NCI-H1092 treated with DMSO at 0.1 percent for 48 hours (cell line): ENCODE measurements around the gene NAT8L.
A peak's percentile ranks its signal among the peaks of the same experiment; 100 is the strongest.

Source experiments
- DNase-seq: peaks from one replicate; lab custom pipeline; 2025; lab: John Stamatoyannopoulos, UW

NAT8L gene

DNA sequence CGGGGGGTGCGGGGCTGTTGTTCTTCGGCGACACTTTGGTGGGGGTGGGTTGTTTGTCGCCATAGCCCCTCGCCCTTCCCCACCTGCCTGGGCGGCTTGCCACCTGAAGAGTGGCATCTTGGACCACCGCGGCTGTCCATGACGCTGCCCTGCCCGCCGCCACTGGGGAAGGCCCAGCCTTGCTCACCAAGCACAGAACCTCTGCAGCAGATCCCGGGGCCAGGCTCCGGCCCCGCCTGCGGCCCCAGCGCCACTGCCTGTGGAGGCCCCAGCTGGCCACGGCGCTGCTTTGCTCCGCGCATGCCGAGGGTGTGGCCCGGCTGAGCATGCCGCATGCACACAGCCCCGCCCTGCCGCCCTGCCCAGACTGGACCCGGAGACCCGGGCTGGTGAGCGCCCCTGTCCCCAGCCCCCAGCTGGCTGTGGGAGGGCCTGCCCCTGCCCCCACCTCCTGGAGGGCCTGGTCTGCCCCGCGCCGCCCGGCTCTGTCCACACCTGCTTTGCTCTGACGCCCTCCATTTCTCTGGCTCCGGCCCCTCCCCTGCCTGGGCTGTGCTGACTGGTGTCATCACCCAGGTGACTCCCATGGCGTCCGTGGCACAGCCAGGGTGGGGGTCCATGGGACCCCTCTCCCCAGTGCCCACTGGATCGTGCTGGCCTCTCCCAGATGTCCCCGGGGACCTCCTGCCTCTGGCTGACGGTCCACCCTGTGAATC lies 5.3 kb downstream of the NAT8L start:
- DNase-seq = no peak

DNA sequence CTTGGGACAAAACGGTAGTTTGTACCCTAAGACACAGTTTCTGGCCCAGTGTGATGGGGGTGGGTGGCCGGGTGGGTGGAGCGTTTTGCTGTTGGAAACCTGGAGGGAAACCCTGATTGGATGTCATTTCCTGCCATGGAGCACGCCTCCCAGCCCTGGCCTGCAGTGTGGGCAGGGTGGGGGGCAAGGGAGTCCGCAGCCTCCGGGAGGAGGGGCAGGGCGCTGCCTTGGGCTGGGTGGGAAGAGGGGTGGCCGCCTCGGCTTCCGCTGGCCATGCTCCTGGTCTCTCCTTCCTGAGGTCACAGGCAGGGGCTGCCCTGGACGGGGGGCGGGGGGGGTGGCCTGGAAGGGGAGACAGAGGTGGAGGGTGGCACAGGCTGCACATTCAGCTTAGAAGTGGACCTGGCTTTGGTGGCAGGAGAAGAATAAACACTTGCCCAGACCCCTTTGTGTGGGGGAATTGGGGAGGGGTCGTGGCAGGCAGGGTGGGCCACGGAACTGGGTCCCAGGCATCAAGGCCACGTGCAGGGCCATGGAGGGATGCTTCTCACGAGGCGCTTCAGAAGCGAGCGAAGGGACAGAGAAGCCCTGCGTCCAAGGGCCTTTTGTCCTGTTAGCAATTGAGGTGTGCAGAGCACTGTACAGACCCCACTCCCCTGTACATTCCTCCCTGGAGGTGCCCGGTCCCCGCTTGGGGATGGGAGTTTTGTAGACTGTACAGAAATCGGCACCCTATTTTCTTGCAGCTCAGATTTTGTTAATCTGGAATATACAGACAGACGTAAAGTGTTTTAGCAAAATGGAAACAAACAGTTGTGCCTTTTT lies 6.2 kb downstream of the NAT8L start:
- DNase-seq = no peak

DNA sequence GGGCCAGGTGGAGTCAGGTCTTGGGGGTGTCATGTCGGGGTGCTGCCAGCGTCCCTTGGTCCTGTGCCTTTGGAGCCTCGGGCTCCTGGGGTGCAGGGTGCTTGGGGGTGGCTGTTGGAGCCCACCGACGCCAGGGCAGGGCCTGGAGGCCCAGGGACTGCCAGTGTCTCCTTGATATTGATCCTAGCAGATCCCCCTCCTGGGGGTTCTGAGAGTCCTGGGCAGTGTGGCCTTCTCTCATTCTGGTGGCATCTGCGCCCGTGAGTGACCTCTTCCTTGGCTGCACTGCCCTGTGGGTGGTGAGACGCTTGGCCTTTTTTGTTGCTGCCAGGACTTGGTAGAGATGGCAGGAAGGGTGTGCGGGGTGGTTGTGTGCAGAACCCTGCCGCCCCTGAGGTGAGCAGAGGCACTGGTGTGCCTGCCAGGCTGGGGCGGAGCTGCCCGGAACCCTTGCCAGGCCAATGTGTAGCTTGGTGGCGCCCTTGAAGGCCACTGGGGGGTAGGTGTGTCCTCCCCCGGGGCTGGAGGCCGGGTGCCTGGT lies 7.0 kb downstream of the NAT8L start:
- no peak for DNase-seq

DNA sequence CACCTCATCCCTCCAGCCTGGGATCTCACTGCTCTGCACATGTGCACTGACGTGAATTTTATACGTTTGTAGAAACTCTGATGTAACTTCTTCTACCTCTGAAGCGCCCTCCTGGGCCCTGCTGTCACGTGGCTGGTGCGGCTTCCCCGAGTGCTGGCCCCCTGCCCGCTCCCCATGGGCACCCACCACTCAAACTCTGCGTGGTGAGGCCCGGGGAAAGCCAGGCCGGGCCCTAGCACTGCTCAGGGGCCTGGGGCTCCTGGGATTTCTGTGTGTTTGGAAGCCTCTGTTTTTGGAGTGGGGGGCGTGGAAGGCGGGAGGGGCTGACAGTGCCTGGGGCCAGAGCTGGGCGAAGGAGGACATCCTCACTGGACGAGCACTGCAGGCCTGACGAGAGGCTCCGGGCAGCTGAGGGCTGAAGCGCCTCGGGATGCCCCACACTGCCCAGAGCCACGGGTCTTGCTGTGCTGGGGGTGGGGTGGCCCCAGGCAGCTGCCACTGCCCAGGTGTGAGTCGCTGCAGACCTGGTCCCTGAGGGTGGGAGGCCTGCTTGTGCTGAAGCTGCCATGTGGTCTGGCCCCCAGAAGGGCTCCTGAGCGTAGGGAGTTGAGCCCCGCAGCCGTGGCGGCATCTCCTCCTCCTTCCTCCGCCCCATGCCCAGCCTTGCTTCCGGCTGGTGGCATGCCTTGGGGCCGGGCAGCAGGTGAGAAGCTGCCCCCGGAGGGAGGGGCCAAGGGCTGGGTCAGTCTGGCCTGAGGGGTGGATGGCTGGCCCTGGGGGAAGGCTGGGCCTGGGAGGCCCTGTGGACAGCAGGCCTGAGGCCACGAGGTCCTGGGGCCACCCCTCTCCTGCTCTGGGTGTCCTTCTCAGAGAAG lies 7.7 kb downstream of the NAT8L start:
- no peak for DNase-seq

DNA sequence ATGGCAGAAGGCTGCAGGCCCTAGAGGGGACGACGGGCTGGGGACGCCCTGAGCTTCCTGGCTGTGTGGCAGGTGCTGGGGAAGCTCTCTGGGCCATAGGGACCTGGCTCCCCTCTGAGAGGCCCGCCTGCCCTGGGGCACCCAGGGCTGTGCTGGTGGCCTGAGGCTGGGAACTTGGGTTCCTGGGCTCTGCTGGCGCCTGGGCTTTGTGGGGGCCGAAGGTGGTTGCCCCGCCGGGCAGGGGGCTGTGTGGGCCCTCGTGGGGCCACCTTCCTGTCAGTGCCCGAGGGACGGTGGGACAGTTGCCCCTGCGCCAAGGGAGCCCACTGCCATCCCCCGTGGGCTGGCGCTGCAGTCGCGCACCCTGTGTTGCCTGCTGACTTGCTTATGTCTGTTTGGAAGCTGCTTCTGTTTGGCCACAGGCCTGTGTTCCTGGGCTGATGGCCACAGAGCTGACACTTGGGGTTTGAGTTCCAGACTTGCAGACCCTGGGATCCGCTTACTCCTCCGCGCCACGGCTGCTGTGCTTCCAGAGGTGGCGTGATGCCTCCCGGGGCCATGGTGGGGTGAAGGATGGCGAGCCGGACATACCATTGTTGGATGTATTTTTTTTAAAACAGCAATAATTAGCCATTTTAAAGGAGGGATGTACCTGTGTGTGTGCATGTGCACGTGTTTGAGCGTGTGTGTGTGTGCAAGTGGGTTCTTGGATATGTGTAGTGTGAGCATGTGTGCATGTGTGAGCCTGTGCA lies 8.5 kb downstream of the NAT8L start:
- no peak for DNase-seq

DNA sequence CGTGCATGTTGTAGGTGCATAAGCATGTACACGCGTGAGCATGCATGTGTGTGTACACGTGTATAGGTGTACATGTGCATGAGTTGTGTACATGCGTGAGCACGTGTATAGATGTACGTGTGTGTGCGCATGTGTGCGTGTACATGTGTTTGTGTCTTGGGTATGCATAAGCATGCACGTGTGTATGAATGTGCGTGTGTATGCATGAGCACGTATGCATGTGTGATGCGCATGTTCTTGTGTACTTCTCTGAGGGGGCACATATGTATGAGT lies 9.0 kb downstream of the NAT8L start:
- no peak for DNase-seq

DNA sequence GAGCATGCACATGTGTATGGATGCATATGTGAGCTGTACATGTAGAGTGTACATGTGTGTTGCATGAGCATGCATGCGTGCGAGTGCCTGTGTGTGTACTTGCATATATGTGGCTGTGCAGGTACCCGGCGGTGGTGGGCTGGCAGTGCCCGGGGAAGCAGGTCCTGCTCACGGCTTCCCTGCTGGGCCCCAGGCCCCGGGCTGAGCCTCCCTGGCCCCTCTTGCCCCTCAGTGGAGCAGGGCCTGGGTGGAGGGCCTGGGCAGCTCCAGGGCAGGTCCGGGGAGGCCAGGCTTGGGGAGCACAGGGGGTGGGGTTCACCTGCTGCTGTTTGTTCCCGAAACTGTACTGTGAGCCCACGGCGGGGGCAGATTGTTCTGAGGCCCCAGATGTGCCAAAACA lies 9.4 kb downstream of the NAT8L start:
- no peak for DNase-seq

DNA sequence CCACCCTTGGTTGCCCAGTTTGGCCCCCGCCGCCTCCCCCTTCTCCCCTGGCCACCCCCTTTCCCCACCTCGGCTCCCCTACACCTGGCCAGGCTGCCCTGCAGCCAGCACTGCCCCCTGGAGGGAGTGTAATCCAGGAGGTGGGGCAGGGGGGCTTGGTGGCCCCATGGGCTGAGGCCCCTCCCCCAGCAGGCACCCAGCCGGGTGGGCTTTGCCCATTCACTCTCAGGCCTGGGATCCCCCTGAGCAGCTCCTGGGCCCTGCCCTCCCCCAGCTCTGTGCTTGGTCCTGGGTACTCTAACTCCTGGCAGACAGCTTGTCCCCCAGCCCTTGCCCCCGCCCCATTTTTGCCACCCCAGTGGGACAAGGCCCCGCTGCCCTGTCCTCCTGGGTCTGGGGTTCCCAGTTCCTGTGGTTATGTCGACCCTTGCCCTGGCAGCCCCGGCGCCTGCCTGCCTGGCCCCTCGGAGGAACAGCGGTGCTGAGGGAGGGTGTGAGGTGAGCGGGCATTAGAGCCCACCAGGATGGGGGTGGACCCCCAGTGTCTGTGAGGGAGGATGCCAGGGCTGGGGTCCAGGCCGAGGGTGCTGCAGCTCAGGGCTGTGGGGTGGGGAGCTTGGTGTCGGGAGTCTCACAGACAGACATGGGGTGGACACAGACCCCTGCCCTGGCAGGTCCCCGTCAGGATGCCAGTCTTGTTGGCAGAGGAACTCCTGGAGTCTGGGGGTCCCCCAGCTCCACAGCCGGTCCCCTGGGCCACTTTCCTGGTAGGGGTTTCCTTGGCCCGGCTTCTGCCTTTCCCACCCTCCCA lies 10.2 kb downstream of the NAT8L start:
- DNase-seq = no peak

DNA sequence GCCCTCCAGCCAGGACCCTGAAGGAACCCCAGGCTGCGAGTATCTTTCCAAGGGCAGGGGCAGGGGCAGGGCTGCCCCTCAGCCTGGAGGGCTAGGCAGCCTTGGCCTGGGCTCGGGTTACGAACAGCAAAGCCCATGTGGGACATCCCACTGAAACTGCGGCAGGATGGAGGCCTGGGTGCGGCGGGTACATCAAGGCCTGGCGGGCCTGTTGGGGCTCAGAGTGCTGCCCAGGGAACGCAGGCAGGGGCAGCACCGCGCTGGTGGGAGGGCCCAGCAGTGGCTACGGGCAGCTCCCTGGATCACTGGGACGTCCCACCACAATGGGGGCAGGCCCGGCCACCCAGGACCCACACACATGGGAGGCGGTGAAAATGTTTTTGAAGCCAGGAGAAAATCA lies 10.9 kb downstream of the NAT8L start:
- no peak for DNase-seq

DNA sequence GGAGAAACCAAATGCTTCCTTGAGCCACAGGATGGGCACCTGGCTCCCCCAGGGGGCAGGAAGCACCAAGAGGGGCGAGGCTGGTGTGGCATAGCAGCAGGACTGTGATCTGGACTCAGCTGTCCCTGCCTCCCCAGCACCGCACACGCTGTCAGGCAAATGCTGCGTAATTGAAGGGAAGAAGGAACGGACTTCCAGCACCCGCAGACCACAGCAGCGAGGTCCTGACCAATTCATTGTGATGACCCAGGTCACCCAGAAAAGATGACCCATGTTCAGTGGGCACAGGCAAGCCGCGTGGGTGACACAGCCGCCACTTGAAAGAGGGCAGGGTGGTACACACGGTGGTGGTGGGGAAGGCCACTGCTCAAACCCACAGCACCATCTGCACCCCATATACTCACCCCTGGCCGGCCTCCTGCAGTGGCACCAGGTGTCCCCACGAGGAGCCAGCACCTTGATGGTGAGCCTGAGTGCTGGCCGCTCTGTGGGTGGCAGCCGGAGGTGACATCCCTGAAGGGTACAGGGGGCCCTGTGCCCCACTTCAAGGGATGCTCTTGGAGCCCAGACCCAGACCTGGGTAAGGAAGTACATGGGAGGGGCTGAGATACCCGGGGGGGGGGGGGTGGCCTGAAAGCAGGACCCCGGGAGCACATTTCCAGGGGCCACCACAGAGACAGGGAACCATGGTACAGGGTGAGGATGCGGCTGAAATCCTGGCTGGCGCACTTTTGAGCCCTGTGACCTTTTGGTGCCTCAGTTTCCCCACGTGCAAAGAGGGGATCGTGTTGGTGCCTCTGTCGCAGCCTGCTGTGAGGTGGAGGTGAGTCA lies 11.5 kb downstream of the NAT8L start:
- DNase-seq = no peak

DNA sequence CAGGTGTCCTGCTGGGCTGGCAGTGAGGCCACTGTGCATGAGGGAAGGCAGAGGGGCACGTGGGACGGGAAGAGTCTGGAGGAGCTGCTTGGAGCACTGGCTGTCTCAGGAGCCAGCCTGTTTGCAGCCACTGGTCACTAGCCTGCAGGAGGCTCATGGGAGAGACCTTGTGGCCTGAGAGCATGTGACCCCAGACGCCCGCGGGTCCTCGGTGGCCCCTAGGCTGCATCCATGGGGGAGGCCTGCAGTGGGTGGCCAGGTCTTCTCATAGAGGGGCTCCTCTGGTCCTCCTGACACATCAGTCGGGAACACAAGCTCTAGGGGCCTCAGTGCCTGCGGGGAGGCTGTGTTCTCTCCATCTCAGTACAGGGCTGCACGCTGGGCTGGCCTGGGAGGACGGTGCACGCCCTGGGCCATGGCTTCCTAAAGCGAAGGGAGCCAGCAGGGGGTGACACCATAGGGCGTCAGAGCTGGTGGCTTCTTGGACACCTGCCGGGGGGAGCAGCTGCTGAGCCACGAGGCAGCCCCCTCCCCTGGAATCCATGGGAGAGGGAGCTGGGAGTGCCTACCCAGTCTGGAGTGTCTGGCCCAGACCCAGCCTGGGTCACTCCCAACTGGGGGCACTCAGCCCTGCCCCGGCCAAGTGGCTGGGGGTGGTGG lies 12.3 kb downstream of the NAT8L start:
- no peak for DNase-seq

DNA sequence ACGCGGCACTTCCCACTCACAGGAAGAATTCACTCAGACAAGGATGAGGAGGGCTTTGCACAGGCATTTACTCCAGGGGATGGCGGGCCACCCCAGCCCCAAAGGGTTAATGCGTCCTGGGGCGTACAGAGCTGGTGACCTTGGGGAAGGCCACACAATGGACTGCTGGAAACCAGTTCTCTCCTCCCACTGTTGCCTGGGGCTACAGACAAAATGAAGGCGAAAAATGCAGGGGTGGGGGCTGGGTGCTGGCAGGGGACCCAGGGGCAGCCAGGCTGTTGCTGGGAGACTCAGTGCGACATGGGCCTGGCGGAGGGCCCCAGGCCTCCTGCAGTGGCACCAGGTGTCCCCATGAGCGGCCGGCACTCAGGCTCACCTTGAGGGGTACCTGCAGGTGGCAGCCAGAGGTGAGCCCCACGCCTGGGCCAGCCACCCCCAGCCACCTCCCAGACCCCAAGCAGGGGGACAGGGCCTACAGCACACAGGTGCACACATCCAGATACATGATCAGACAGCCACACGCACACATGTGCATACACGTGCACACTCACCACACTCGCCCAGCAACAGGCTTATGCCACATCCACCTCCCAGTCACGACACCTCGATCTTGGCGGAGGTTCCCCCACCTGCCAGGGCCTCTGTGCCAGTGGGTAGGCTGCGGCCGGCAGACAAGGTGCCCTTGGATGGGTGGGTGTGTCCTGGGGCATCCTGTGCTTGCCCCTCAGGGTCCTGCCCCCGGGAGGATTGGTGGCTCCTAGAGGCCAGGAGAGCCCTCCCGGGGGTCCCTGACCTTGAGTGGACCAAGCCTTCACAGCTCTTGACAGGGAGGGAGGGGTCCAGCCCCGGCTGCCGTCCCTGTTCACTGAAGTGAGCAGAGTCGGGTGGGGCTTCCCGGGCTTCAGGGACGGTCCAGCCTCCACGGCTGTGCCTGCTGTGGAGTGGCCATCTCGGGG lies 13.1 kb downstream of the NAT8L start:
- DNase-seq = peak; percentile 23

DNA sequence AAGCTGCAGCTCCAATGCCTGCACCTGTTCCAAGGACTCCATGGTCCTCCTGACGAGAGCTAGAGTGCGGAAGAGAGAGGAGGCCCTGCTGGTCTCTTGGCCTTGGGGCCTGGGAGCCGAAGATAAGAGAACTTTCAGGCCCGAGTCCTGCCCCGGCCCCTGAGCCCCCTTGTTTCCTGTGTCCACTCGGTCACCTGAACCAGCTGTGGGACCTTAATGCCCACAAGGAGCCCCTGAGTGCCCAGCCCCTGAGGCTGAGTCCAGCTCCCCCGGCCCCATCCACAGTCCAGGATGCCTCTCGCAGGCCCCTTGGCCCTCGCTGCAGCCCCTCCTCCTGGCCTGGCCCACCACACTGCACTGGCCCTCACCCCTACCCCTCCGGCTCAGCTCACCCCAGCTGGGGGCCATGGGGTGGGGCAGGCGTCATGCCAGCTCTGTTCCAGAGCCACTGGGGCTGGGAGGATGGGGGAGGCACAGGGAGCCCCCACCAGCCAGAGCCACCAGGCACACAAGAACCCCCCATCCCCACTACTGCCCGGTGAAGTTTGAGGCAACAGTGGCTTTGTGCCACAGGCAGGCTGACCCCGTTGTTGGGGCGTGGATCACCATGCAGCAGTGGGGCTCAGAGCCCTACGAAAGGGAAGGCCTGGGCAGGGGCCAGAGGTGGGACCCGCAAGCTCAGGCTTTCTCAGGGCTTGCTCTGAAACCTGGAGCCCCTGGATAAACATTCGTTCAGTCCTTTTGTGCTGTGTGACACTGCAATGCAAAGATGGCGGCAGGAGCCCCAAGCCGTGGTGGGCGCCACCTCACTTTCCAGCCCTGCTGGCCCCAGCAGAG lies 14.1 kb downstream of the NAT8L start:
- no peak for DNase-seq

DNA sequence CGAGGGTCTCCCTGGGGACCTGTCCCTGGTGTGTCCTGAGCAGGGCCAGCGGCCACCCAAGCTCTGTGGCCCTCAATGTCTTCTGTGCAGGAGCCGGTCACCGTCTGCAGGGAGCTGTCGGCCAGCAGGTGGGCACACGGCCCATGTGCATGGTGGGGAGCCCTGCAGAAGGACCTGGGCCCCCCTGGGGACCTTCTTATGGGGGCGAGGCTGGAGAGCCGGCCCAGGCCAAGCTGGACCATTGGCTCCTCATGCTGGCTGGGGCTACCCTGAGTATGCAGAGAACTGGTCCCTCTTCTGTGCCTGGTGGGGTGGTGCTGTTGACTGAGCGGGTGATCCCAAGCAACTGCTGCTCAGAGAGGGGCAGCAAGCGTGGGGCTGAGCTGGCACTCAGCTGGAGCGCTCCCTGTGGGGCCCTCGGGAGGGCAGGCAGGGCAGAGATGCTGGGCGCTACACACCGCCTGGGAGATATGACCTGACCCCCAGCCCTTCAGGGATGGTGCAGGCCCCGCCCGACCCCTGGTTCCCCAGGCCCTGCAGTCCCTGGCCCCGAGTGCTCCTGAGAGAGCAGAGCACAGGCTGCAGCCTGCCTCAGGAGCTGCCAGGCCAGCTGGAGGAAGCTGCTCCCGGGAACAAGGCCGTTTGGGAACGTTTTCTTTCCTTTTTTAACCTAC lies 14.8 kb downstream of the NAT8L start:
- DNase-seq = no peak

DNA sequence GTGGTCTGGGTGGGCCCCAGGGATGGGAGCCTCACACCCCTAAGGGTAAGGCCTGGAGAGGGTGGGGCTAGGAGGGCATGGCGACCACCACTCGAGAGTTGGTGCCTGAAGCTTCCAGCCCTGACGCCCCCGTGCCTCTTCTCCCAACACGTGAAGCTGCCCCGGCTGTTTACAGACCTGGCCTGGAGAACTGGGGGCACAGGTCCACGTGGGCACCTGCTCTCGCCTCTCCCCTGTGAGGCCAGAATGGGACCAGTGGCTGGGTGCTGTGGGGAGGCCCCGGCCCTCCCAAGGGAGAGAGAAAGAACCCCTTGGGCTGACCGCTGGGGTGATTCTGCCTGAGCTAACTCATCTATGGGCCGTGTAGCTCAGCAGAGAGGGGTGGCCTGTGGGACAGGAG lies 15.5 kb downstream of the NAT8L start:
- no peak for DNase-seq

DNA sequence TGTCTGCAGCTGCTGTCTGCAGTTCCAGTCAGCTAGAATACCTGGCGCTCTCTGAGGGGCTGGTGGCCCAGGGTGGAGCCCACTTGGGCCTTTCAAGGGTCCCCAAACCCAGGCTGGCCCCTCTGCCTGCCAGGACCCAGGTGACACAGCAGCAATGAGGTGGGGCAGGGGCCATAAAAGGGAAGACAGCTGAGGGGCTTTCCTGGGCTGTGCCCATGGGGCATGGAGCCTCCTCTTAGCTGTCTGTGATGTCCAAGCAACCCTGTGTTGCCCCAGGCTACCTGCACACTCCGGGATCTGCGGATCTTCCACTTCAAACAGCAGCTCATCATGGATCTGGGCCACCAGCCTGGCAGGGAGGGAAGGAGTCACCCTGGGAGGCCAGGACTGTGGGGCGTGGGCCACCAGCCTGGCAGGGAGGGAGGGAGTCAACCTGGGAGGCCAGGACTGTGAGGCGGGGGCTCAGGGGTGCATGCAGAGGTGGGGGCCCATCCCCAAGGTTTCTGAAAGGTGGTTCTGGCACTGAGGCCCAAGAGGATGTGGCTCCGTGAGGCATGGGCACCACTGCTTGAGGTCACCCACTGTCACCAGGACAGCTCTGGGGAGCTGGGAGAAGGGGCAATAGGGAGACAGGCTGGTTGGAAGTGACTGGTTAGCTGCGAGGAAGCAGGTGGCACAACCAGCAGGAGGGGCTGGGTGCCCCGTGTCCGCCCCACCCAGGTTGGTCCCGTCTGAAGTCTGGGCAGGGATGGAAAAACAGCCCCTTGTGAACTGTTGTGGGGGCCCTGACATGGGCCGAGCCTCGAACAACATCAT lies 16.3 kb downstream of the NAT8L start:
- DNase-seq = no peak
